ENCODE data around the gene OR10A6.

DNA sequence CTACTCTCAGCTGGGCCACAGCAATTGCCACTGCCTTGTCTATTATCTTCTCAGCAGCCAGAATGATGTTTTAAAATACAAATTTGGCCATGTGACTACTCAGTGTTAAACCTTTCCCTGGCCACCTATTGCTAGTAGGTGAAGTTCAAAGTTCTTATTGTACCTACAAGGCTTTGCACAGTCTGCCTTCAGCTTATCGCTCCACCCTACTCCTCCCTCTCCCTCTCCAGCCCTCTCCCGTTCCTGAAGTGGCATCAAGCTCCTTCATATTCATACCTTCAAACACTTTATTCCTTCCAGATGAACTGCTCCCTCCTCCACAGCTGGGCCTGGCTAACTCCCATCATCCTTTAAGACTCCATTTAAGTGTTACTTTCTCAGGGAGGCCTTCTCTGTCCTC lies 37.3 kb downstream of the OR10A6 start:
- TF ChIP-seq CTCF (IDR thresholded peaks at IDR 0.05): no peak
- TF ChIP-seq POLR2A (IDR thresholded peaks at IDR 0.05): no peak

All from uterus (tissue), 2 donors.